ENCODE data around the gene CENPF.
"Not testable (repeated sequence)": the region's sequence is repeated elsewhere in the genome, so short reads cannot be mapped to it uniquely, and the experiment has no call there.

The CENPF gene

DNA sequence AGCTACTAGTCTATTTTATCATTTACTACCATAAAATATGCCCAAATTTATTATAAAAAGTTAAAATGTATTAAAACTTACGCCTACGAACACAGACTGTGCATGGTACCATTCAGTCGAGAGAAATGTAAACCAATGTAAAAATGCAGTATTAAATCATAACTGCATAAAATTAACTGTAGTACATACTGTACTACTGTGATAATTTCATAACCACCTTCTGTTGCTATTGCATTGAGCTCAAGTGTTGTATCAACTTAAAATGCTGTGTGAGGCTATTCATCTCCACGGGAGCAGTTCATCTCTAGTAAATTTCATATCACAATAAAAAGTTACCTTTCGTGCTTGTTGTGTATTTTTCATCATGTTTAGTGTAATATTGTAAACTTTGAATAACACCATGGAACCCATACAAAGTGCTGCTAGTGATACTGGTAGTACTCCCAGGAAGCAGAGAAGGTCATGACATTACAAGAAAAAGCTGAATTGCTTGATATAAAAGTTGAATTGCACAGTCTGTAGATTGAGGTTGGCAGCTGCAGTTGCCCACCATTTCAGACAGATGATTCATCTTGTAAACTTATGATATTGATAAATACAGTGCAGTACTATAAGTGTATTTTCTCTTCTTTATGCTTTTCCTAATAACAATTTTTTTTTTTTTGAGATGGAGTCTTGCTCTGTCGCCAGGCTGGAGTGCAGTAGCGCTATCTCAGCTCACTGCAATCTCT lies 19.0 kb upstream of the CENPF start:
- DNase-seq = no peak

DNA sequence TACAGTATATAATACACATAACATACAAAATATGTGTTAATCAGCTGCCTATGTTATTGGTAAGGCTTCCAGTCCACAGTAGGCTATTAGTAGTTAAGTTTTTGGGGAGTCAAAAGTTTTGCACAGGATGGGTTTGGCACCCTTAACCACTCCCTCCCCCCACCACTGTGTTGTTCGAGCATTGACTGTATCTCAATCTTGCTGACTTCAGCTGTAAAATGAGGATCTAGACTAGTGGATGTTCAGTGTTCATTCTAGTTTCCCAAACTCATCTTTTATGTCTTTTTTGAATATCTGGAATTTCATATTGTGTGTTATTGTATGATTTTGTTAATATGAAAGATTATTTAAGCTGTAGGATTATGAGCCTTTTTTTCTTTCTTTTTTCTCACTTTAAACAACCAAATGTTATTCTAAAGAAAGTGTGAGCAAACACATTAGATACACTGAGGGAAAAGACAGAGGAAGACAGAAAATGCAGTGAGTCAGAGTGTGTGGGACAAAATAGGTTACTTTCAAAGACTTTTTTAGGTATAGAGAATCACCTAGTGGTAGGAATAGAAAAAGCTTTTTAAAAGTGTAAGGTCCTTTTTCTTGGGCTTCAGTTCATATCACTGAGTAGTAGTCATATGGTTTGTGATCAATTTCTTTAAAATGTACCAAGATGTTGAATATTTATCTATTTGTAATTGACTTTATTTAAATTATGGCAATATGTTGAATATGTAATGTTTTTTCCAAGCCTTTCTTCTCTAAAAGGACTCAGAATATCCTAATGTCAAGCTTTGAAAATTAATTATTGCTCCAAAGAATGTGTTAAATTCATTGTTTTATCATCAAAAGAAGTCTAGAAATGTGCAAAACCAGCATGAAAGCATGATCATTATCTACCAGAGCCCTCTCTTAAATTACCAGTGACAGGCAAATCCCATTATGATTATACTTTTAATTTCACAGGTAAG lies 17.9 kb upstream of the CENPF start:
- no peak for DNase-seq

DNA sequence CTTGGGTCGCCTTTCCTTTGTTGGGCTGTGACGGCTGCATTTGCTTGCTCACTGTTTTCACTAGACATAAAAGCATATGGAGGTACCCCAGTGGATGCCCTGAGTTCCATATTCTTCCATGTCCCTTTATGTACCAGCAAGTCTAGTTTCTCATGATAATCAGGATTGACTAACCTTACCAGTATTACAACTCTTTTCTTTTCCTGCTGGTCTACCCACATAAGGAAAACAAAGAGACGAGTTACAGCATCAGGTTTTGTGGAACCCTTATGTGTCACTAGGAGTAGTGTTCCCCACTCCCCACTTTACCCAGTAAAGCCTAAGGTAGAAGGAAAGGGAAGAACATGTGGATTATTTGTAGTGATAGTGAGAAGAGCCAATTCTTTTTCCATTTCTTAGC lies 16.4 kb upstream of the CENPF start:
- no peak for DNase-seq

DNA sequence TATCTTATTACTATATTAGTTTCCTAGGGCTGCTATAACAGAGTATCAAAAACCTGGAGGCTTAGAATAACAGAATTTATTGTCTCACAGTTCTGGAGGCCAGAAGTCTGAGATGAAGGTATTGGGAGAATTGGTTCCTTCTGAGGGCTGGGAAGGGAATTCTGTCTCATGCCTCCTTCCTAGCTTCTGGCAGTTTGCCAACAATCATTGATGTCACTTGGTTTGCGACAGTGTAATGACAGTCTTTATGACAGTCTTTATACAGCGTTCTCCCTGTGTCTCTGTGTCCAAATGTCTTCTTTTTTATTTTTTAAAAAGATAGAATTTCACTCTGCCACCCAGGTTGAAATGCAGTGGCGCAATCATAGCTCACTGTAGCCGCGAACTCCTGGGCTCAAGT lies 15.8 kb upstream of the CENPF start:
- DNase-seq = no peak

DNA sequence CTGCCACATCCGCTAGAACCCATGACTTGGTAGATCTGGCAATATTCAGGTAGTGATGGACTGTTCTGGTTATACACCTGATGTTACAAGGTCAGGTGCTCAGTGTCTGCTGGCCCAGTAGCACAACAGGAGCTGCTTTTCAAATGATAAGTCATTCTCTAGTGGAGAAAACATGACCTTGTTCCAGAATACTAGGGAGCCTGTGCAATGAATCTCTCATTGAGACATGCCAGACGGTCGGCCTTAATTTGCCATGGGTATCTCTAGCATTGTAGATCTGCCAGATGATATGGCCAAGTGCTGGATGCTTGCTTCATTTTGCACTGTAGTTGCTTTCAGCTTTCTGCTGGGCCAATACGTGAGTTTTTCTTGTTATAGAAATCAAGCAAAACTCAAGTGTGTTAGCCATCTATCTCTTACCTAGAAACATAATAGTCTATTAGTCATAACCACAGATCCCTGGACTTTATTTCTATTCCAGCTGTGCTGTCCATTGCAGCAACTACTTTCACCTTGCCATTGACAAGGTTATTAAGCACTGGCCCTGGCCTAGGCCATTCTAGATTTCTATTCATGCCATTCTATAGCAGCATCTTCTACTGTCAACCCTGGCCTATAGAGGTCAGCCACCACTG lies 13.9 kb upstream of the CENPF start:
- no peak for DNase-seq

DNA sequence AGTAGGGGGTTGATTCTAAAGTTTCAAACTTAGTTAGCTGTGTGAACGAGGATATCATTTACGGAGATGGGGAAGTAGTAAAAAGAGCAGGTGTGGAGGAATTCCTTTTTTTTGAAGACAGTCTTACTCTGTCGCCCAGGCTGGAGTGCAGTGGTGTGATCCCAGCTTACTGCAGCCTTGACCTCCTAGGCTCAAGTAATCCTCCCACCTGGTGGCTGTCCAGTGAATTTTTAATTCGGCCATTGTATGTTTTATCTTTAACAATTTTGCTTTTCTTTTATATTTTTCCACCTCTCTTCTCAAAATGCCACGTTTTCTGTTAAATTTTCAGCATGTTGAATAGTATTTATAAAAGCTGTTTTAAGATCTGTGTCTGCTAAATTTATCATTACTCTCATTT lies 12.3 kb upstream of the CENPF start:
- no peak for DNase-seq

DNA sequence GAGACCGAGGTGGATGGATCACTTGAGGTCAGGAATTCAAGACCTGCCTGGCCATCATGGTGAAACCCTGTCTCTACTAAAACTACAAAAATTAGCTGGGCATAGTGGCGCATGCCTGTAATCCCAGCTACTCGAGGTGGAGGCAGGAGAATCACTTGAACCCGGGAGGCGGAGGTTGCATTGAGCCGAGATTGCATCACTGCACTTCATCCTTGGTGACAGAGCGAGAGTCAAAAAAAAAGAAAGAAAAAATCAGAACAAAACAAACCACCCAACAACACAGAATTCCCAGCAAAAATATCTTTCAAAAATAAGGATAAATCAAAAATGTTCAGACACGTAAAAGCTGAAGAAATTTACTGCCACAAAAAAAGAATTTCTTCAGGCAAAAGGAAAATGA lies 11.1 kb upstream of the CENPF start:
- not testable (repeated sequence) for DNase-seq

DNA sequence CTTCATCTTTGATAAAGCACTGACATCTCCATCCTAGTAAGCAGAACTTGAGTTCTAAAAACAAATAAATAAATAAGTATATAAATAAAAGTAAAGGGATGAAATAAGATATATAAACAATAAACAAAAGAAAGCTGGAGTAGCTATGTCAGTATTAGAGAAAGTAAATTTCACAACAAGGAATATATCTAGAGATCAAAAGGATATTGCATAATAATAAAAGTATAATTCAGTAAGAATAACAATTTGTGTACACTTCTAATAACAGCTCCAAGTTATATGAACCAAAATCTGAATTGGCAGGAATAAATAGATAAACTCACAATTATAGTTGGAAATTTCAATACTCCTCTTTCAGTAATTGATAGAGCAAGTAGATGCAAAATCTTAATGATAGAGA lies 9.8 kb upstream of the CENPF start:
- DNase-seq = no peak

DNA sequence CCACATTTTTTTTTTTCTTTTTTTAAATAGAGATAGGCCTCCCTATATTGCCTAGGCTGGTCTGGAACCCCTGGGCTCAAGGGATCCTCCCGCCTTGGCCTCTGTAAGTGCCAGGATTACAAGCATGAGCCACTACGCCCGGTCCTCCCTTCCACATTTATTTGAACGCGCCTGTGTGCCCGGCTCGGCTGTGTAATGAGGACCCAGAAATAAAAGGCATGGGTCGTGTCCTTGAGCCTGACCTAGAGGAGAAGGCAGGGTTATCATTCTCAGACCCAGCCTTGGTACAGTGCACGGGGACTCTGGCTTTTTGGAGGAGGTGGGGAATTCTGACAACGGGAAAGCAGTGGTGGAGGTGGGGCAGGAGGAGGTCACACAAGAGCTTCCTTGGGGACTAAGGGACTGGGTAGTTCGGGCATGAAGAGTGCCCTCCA lies 841 bp downstream of the CENPF start:
- DNase-seq = no peak

DNA sequence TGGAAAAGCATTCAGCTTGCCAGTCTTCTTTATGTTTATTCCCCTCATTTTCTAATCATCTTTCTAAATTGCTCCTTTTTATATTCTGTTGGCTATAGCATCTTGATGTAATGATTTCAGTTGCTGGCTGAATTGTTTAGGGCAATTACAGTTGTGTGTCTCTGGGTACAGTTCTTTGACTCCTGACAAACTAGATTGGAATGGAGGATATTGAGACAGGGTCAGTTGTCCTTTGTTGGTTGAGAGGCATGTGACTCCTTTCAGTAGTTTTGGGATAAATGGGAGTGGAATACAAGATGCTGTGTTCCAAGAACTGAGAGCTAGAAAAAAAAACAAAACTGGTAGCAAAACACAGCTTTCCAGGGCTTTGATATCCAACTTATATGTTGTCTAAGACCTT lies 1.5 kb downstream of the CENPF start:
- DNase-seq = no peak

DNA sequence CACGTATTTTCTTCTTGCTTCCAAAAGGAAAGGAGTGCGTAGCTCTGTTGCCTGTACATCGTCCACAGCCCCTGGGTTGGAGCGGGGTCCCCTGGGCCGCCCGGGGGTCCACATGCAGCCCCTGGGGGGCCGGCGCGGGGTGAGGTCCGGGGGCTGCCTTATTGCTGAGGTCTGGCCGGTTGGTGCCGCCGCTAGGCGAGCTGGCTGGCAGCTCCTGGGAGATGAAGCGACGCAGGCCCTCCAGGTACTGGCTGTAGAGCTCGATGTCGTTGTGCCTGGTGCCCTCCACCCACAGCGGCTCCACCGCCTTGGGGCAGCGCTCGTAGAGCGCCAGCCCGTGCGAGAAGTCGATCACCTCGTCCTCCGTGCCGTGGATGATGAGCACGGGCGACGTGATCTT lies 2.5 kb downstream of the CENPF start:
- DNase-seq = not testable (repeated sequence)

DNA sequence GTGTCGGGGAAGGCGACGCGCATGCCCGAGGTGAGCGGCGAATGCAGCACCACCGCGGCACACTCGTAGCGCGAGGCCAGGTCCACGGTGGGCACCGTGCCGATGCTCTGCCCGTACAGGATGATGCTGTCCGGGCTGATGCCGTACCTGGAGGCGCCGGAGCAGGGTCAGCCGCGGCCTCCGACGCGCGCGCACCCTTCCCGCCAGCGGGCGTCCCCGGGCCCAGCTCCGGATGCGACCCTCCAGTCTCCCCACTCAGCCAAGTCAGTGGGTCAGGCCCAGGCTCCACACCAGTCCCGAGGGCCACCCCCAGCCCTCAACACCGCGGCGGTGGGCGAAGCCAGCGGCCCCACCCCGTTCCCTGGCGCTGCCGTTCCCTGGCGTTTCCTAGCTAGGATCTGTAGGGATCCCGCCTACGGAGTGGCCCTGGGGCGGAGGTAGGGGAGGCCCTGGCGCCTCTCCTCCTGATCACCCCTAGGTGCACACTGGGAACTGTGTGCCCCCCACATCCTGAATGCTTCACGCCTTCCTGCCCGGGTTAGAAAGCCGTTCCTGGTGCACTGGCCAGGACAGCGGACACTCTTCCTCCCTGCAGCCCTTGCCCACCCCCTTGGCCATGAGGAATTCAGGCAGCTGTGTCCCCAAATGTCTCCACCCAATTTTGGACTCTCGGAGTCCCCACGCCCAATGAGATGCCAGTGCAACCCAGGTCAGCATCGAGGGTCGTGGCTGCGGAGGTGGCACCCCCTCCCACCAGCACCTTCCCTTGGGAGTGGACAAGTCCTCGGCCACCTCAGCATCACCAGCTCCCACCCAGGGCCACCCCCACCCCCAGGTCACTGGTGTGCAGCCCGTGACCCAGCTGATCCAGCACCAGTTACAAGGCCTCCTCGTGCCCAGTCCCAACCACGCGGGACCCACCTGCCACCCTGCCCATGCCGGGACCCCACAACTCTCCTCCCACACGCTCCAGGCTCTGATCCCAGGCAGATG lies 3.2 kb downstream of the CENPF start:
- not testable (repeated sequence) for DNase-seq

DNA sequence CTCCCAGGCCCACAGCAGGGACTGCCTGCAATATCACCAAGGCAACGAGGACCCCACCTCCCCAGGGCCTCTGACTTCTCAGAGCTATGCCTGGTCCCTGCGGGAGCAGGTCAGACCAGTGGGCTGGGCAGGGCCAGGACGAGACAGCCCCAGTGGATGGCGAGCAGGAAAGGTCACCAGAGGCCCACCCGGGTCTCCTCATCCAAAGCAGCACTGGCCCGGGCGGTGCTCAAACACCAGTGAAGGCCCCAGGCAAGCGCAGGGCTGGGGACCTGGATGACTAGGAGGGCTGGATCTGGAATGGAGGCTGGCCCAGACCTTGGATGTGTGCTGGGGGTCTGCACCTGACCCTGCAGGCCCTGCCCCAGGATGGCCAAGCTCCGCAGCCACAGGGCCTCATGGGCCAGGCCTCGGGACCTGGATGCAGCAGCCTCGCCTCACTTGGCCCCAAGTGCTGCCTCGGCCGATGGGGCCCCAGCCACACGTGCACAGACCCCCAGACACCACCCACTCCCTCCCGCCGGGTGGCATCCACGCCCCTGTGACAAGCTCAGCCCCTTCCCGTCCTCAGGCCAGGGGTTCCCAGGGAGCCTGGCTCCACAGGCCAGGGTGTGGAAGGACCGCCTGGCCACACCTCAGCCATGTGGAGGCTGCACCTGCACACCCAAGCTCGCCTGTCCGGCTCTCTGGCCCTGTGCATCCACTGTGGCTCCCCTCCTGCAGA lies 4.7 kb downstream of the CENPF start:
- DNase-seq = not testable (repeated sequence)

DNA sequence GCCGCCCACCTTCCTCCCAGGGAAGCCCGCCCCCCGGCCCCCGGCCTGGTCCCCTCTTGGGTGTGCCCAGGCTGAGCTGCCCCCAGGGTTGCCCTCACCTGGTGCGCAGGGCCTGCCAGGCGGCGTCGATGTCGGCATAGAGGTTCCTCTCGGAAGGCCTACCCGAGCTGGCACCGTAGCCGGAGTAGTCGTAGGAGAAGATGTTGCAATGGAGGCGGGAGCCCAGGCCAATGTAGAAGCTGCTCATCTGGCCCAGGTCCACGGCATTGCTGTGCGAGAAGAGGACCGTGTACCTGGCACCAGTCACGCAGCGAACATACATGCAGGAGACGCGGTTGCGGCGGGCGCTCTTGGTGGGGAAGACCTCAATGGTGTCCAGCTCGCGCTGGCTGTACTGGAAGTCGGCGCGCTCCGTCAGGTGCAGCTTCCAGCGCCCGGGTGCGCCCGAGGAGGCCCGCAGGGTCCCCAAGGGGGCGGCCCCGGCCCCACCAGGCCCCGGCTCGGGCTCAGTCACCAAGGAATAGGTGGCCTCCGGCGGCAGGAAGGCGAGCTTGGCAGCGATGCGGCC lies 5.3 kb downstream of the CENPF start:
- DNase-seq = not testable (repeated sequence)

DNA sequence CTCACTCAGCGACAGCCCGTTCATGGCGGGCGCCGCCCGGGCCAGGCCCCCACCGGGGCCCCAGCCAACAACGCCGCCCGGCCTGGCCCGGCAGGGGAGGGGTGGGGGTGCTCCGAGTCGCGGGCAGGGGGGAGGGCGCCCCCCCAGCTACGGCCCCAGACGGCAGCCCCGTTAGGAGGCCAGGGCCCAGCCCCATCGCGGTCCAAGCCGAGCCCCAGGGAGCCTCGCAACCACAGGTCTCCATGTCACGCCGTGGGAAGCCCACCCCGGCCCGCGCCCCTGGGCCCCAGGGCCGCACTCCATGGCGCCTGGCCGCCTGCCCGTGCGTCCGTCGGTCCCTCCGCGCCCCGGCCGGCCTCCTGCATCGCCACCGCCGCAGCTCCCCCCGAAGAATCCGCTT lies 5.8 kb downstream of the CENPF start:
- DNase-seq = not testable (repeated sequence)

DNA sequence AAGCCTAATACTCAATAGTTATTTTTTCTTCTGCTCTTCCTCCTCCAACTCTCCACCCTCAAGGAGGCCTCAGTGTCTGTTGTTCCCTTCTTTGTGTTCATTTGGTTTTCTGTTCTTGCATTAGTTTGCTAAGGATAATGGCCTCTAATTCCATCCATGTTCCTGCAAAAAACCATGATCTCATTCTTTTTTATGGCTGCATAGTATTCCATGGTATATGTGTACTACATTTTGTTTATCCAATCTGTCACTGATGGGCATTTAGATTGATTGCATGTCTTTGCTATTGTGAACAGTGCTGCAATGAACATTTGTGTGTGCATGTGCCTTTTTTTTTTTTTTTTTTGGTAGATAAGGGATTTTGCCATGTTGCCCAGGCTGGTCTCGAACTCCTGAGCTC lies 6.7 kb downstream of the CENPF start:
- no peak for DNase-seq

DNA sequence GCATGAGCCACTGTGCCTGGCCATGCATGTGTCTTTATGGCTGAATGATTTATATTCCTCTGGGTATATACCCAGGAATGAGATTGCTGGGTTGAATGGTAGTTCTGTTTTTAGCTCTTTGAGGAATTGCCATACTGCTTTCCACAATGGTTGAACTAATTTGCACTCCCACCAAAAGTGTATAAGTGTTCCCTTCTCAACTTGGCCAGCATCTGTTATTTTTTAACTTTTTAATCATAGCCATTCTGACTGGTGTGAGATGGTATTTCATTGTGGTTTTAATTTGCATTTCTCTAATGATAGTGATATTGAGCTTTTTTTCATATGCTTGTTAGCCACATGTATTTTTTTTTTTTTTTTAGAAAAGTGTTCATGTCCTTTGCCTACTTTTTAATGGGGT lies 7.1 kb downstream of the CENPF start:
- DNase-seq = not testable (repeated sequence)

DNA sequence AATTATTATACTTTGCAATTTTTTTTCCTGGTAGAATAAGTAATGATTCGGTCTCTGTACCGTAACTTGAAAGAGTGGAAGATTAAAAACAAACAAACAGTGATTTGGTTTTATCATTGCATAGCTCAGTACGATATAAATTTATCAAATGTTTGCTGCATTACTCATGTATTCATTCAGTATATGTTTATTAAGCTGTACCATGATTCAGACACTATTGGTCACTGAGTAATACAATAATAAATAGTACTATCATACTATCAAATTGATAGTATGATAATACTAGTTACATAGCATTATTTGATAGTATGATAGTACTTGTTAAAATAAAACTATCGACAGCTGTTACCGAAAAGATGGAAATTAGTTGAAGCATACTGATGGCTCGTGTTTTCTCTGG lies 12.1 kb downstream of the CENPF start:
- DNase-seq = no peak

DNA sequence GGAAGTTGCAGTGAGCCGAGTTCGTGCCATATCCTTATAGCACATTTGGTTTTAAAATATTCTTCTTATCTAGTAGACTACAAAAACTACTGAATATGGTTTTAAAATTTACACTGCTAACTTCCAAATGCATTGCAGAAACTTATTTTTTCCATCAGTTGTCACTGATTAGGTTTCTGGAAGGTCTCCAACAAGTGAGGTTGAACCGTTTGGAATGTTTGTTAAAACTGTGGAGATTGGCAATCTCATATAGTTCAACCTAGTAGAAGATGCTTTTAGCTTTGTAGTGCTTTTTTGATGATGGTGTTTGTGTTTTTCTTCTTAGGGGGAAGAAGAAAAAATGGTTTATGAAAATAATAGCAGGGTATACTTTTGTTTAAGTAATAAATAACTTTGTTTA lies 12.9 kb downstream of the CENPF start:
- DNase-seq = no peak

DNA sequence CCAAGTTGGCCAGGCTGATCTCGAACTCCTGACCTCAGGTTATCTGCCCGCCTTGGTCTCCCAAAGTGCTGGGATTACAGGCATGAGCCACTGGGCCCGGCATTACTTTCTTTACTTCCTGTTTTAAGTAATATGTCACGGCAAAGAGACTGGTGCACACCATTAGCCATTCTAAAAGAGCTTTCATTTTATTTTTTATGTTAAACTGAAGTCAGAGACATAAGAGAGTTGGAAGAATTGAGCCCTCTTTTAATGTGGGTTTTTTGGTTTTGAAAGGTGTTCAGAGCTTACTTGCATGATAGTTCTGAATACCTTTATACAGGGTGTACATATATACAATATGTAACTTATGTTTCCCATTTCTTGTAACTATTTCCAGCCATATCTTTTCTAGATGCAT lies 14.3 kb downstream of the CENPF start:
- no peak for DNase-seq

DNA sequence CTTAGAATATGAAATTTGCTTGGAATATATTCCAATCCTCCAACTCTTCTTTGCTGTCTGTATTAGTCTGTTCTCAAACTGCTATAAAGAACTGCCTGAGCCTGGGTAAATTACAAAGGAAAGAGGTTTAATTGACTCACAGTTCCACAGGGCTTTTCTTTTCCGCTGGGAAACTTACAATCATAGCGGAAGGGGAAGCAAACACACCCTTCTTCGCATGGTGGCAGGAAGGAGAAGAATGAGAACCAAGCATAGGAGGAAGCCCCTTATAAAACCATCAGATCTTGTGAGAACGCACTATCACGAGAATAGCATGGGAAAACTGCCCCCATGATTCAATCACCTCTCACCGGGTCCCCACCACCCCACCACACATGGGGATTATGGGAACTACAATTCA lies 14.8 kb downstream of the CENPF start:
- DNase-seq = no peak

Data from CD4-positive, alpha-beta T cell treated with Interleukin-17A for 4 hours (primary cell).